Measurements from ENCODE around the gene SPRY2.

The SPRY2 gene

DNA sequence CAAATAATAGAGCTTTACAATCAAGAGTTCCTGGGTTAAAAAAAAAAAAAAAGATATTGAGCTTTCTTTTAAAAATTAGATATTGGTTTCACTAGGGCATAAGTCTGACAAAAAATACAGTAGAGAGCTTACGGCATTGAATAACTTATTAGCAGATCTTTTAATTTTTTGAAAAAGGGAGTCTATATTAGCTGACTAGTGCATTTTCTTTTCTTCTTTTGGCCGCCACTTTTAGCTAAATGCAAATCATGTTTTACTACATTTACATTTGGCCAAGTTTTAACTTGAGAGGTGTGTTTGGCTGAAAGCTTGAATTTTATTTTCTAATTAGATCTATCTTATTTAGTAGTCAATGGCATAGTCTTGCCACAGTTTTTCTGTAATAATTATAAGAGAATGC lies 43.4 kb downstream of the SPRY2 start:
- TF ChIP-seq, protein P1, sequence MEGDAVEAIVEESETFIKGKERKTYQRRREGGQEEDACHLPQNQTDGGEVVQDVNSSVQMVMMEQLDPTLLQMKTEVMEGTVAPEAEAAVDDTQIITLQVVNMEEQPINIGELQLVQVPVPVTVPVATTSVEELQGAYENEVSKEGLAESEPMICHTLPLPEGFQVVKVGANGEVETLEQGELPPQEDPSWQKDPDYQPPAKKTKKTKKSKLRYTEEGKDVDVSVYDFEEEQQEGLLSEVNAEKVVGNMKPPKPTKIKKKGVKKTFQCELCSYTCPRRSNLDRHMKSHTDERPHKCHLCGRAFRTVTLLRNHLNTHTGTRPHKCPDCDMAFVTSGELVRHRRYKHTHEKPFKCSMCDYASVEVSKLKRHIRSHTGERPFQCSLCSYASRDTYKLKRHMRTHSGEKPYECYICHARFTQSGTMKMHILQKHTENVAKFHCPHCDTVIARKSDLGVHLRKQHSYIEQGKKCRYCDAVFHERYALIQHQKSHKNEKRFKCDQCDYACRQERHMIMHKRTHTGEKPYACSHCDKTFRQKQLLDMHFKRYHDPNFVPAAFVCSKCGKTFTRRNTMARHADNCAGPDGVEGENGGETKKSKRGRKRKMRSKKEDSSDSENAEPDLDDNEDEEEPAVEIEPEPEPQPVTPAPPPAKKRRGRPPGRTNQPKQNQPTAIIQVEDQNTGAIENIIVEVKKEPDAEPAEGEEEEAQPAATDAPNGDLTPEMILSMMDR (conservative IDR thresholded peaks at IDR 0.05) = no peak
- H3K27ac ChIP-seq = no peak overlapping the region

DNA sequence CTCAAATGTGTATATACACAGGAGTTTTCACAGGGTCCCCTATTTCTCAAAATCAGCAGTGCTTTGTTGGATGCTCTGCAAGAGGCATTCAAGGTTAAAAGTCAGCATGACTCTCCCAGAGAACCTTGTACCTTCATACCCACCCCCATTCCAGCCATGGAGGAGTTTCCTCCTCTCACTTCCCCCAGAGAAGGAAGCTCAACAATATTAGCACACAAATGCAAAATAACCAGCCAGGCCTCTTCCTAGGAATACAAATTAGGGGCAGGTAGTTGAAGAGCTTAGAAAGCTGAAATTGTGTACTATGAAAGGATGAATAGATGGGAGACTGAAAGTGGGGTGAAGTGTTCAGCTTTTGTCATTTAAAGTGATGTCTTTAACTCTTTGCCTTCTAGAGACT lies 43.8 kb downstream of the SPRY2 start:
- TF ChIP-seq, protein P1 (conservative IDR thresholded peaks at IDR 0.05) = no peak
- H3K27ac ChIP-seq = no peak overlapping the region

DNA sequence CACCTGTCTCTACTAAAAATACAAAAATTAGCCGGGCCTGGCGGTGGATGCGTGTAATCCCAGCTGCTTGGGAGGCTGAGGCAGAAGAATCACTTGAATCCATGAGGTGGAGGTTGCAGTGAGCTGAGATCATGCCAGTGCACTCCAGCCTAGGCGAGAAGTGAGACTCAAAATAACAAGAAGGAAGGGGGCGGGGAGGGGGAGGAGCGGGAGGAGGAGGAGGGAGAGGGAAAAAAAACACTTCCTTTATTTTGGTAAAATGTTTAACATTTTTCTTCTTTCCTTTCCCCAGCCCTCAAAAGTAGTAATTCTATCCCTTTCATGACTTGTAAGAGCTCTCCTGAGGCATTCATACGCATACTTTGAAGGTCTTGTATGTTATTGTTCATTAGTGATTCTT lies 44.3 kb downstream of the SPRY2 start:
- TF ChIP-seq, protein P1 (conservative IDR thresholded peaks at IDR 0.05) = no peak

DNA sequence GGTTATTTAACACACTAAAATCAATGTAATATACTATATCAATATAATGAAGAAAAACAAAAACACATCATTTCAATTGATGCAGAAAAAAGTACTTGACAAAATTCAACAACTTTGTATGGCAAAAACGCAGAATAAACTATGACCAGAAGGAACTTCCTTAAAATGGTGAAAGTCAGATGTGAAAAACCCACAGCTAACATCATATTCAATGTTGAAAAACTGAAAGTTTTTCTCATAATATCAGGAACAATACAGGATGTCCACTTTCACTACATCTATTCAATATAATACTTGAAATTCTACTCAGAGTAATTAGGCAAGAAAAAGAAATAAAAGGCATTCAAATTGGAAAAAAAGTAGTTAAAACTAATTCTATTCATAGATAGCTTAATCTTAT lies 50.3 kb downstream of the SPRY2 start:
- no peak overlapping the region for H3K27ac ChIP-seq
- TF ChIP-seq, protein P1 (conservative IDR thresholded peaks at IDR 0.05) = no peak

More for the DNA sequence above, 44.3 kb downstream of the SPRY2 start:
- H3K27ac ChIP-seq = no peak overlapping the region
